ENCODE data around the gene DOCK2. TPM values are rescaled to one million over a fixed set of nuclear protein-coding genes. Genes with fewer than 3 reads are reported as not detected.
A peak's percentile ranks its signal among the peaks of the same experiment; 100 is the strongest.

The DOCK2 gene
- total RNA-seq, 1 donor from 2014 or later: 13.6 TPM

DNA sequence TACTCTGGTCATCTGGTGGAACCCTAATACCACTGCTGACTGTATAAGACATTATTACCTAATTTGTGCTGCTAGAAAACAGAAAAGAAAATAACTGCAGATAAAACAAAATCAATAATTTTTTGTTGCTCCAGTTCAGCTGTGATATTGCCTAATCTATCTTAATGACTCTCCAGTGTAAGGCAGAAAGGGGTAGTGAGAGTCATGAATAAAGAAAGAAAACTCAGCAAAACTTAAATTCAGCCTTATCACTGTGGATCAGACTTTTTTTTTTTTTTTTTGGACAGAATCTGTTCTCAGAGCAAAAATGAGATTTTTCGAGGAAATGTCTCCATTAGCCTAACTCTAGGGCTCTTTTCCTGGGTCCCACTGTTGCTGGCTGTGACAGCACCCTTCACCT lies 1.1 kb upstream of the DOCK2 start:
- Histone ChIP-seq H3K4me1 (ENCODE audit: control insufficient read depth in 3 of 3, insufficient read depth in 3 of 3, low read length in 3 of 3) (no peaks in the 10 kb centered on the region), H3K9me3 (ENCODE audit: control insufficient read depth in 3 of 3, low read length in 3 of 3) (peaks cover 0 to 3% (median 0%) of the 10 kb centered on the region in 3 donors), H3K36me3 (ENCODE audit: control insufficient read depth in 3 of 3, insufficient read depth in 3 of 3, low read length in 3 of 3) (no peaks in the 10 kb centered on the region), H3K9ac (ENCODE audit: low read depth in 1 of 3, low read length in 3 of 3) (no peak overlapping the region), H3K27ac (ENCODE audit: low read depth, low read length) (no peak overlapping the region), H3K4me3 (ENCODE audit: low read length in 3 of 3) (no peak overlapping the region), H3K27me3 (ENCODE audit: control insufficient read depth in 3 of 3, insufficient read depth in 3 of 3, low read length in 3 of 3) (peaks cover 3 to 21% (median 14%) of the 10 kb centered on the region in 3 donors)

GRCh38 chr5:169636477-169637084 lies 494 bp upstream of the DOCK2 start:
- Histone ChIP-seq H3K36me3 (ENCODE audit: control insufficient read depth in 3 of 3, insufficient read depth in 3 of 3, low read length in 3 of 3) (no peaks in the 10 kb centered on the region), H3K27ac (ENCODE audit: low read depth, low read length) (no peak overlapping the region), H3K4me1 (ENCODE audit: control insufficient read depth in 3 of 3, insufficient read depth in 3 of 3, low read length in 3 of 3) (no peaks in the 10 kb centered on the region), H3K9me3 (ENCODE audit: control insufficient read depth in 3 of 3, low read length in 3 of 3) (peaks cover 0 to 3% (median 0%) of the 10 kb centered on the region in 3 donors), H3K27me3 (ENCODE audit: control insufficient read depth in 3 of 3, insufficient read depth in 3 of 3, low read length in 3 of 3) (peaks cover 3 to 21% (median 14%) of the 10 kb centered on the region in 3 donors), H3K4me3 (ENCODE audit: low read length in 3 of 3) (no peak overlapping the region), H3K9ac (ENCODE audit: low read depth in 1 of 3, low read length in 3 of 3) (no peak overlapping the region)

GRCh38 chr5:169637549-169638121 lies 560 bp downstream of the DOCK2 start:
- H3K9ac ChIP-seq (ENCODE audit: low read depth in 1 of 3, low read length in 3 of 3): no peak overlapping the region
- peaks cover 3 to 21% (median 14%) of the 10 kb centered on the region in 3 donors for H3K27me3 ChIP-seq (ENCODE audit: control insufficient read depth in 3 of 3, insufficient read depth in 3 of 3, low read length in 3 of 3)
- peak overlapping the region in 2 of 3 donors; percentile 52 for H3K4me3 ChIP-seq (ENCODE audit: low read length in 3 of 3)
- no peak overlapping the region for H3K27ac ChIP-seq (ENCODE audit: low read depth, low read length)
- H3K9me3 ChIP-seq (ENCODE audit: control insufficient read depth in 3 of 3, low read length in 3 of 3): peaks cover 0 to 3% (median 0%) of the 10 kb centered on the region in 3 donors
- no peaks in the 10 kb centered on the region for H3K4me1 ChIP-seq (ENCODE audit: control insufficient read depth in 3 of 3, insufficient read depth in 3 of 3, low read length in 3 of 3)
- no peaks in the 10 kb centered on the region for H3K36me3 ChIP-seq (ENCODE audit: control insufficient read depth in 3 of 3, insufficient read depth in 3 of 3, low read length in 3 of 3)

GRCh38 chr5:169641253-169641652 lies 4.2 kb downstream of the DOCK2 start:
- Histone ChIP-seq H3K36me3 (ENCODE audit: control insufficient read depth in 3 of 3, insufficient read depth in 3 of 3, low read length in 3 of 3) (no peaks in the 10 kb centered on the region), H3K27ac (ENCODE audit: low read depth, low read length) (no peak overlapping the region), H3K9me3 (ENCODE audit: control insufficient read depth in 3 of 3, low read length in 3 of 3) (peaks cover 0 to 7% (median 0%) of the 10 kb centered on the region in 3 donors), H3K4me1 (ENCODE audit: control insufficient read depth in 3 of 3, insufficient read depth in 3 of 3, low read length in 3 of 3) (no peaks in the 10 kb centered on the region), H3K27me3 (ENCODE audit: control insufficient read depth in 3 of 3, insufficient read depth in 3 of 3, low read length in 3 of 3) (peaks cover 3 to 21% (median 10%) of the 10 kb centered on the region in 3 donors), H3K4me3 (ENCODE audit: low read length in 3 of 3) (no peak overlapping the region), H3K9ac (ENCODE audit: low read depth in 1 of 3, low read length in 3 of 3) (no peak overlapping the region)

DNA sequence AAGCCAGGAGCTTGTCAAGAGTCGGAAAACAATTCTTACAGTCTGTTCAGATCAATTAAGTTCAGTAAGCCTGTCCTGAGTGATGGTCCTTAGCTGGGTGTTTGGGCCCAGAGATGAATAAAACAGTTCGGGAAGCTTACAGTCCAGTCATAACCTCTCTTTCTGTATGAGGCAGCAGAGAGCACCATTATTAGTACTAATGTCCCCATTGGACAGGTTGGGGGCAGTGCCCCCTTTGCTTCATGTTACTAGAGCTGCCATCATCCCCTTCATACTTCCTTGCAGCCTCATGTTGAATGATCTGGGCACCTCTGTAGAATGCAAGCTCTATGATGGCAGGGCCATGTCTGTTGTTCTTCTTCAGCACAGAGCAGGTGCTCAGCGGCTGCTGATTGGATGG lies 9.8 kb downstream of the DOCK2 start:
- Histone ChIP-seq H3K4me1 (ENCODE audit: control insufficient read depth in 3 of 3, insufficient read depth in 3 of 3, low read length in 3 of 3) (peaks cover 0 to 15% (median 2%) of the 10 kb centered on the region in 3 donors), H3K4me3 (ENCODE audit: low read length in 3 of 3) (no peak overlapping the region), H3K36me3 (ENCODE audit: control insufficient read depth in 3 of 3, insufficient read depth in 3 of 3, low read length in 3 of 3) (no peaks in the 10 kb centered on the region), H3K27ac (ENCODE audit: low read depth, low read length) (no peak overlapping the region), H3K9ac (ENCODE audit: low read depth in 1 of 3, low read length in 3 of 3) (no peak overlapping the region), H3K27me3 (ENCODE audit: control insufficient read depth in 3 of 3, insufficient read depth in 3 of 3, low read length in 3 of 3) (peaks cover 0 to 8% (median 0%) of the 10 kb centered on the region in 3 donors), H3K9me3 (ENCODE audit: control insufficient read depth in 3 of 3, low read length in 3 of 3) (peaks cover 0 to 3% (median 0%) of the 10 kb centered on the region in 3 donors)

DNA sequence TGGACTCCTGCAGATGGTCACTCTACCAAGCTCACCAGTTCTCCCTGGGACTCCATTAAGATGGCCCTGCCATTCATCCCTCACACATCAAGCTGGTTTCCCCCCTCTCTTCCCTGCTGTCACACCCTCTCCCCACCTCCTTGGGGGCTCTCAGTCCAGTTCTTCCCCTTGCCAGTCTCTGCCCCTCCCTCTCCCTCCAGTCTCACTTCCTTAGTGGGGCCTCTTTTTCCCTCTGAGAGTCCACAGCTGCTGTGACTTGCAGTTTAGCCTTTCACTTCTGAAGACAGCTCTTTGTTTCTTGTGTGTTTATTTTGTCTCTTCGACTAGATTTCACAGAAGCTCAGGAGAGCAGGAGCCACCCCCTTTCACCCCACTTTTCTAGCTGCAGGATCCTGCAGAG lies 10.5 kb downstream of the DOCK2 start:
- no peaks in the 10 kb centered on the region for H3K36me3 ChIP-seq (ENCODE audit: control insufficient read depth in 3 of 3, insufficient read depth in 3 of 3, low read length in 3 of 3)
- H3K27me3 ChIP-seq (ENCODE audit: control insufficient read depth in 3 of 3, insufficient read depth in 3 of 3, low read length in 3 of 3): peaks cover 0 to 8% (median 0%) of the 10 kb centered on the region in 3 donors
- no peak overlapping the region for H3K9ac ChIP-seq (ENCODE audit: low read depth in 1 of 3, low read length in 3 of 3)
- H3K27ac ChIP-seq (ENCODE audit: low read depth, low read length): no peak overlapping the region
- H3K4me3 ChIP-seq (ENCODE audit: low read length in 3 of 3): no peak overlapping the region
- H3K4me1 ChIP-seq (ENCODE audit: control insufficient read depth in 3 of 3, insufficient read depth in 3 of 3, low read length in 3 of 3): peaks cover 0 to 15% (median 2%) of the 10 kb centered on the region in 3 donors
- H3K9me3 ChIP-seq (ENCODE audit: control insufficient read depth in 3 of 3, low read length in 3 of 3): peaks cover 0 to 3% (median 0%) of the 10 kb centered on the region in 3 donors

- no peaks in the 10 kb centered on the region for H3K36me3 ChIP-seq (ENCODE audit: control insufficient read depth in 3 of 3, insufficient read depth in 3 of 3, low read length in 3 of 3)
- H3K4me1 ChIP-seq (ENCODE audit: control insufficient read depth in 3 of 3, insufficient read depth in 3 of 3, low read length in 3 of 3): peaks cover 0 to 15% (median 2%) of the 10 kb centered on the region in 3 donors
- no peak overlapping the region for H3K27ac ChIP-seq (ENCODE audit: low read depth, low read length)
- peaks cover 0 to under 1% (median 0%) of the 10 kb centered on the region in 3 donors for H3K9me3 ChIP-seq (ENCODE audit: control insufficient read depth in 3 of 3, low read length in 3 of 3)
- H3K27me3 ChIP-seq (ENCODE audit: control insufficient read depth in 3 of 3, insufficient read depth in 3 of 3, low read length in 3 of 3): peaks cover 0 to 6% (median 0%) of the 10 kb centered on the region in 3 donors
- H3K4me3 ChIP-seq (ENCODE audit: low read length in 3 of 3): no peak overlapping the region
- H3K9ac ChIP-seq (ENCODE audit: low read depth in 1 of 3, low read length in 3 of 3): no peak overlapping the region
Measured at GRCh38 chr5:169648725-169649310, 11.7 kb downstream of the DOCK2 start.

GRCh38 chr5:169649486-169649885 lies 12.4 kb downstream of the DOCK2 start:
- Histone ChIP-seq H3K9ac (ENCODE audit: low read depth in 1 of 3, low read length in 3 of 3) (no peak overlapping the region), H3K9me3 (ENCODE audit: control insufficient read depth in 3 of 3, low read length in 3 of 3) (no peaks in the 10 kb centered on the region), H3K4me3 (ENCODE audit: low read length in 3 of 3) (no peak overlapping the region), H3K4me1 (ENCODE audit: control insufficient read depth in 3 of 3, insufficient read depth in 3 of 3, low read length in 3 of 3) (peaks cover 0 to 15% (median 2%) of the 10 kb centered on the region in 3 donors), H3K27ac (ENCODE audit: low read depth, low read length) (no peak overlapping the region), H3K36me3 (ENCODE audit: control insufficient read depth in 3 of 3, insufficient read depth in 3 of 3, low read length in 3 of 3) (no peaks in the 10 kb centered on the region), H3K27me3 (ENCODE audit: control insufficient read depth in 3 of 3, insufficient read depth in 3 of 3, low read length in 3 of 3) (peaks cover 0 to 6% (median 0%) of the 10 kb centered on the region in 3 donors)

- H3K27me3 ChIP-seq (ENCODE audit: control insufficient read depth in 3 of 3, insufficient read depth in 3 of 3, low read length in 3 of 3): peaks cover 0 to 6% (median 0%) of the 10 kb centered on the region in 3 donors
- no peak overlapping the region for H3K4me3 ChIP-seq (ENCODE audit: low read length in 3 of 3)
- H3K36me3 ChIP-seq (ENCODE audit: control insufficient read depth in 3 of 3, insufficient read depth in 3 of 3, low read length in 3 of 3): no peaks in the 10 kb centered on the region
- peaks cover 0 to 15% (median 2%) of the 10 kb centered on the region in 3 donors for H3K4me1 ChIP-seq (ENCODE audit: control insufficient read depth in 3 of 3, insufficient read depth in 3 of 3, low read length in 3 of 3)
- H3K9ac ChIP-seq (ENCODE audit: low read depth in 1 of 3, low read length in 3 of 3): no peak overlapping the region
- H3K27ac ChIP-seq (ENCODE audit: low read depth, low read length): no peak overlapping the region
- no peaks in the 10 kb centered on the region for H3K9me3 ChIP-seq (ENCODE audit: control insufficient read depth in 3 of 3, low read length in 3 of 3)
Measured at GRCh38 chr5:169650701-169651331, 13.7 kb downstream of the DOCK2 start.
